Measurements from ENCODE around the gene UBE2D4. TPM values are rescaled to one million over a fixed set of nuclear protein-coding genes. Genes with fewer than 3 reads are reported as not detected.

UBE2D4 gene
- total RNA-seq, 1 experiment from 2014 or later, result 6.4 TPM

GRCh38 chr7:43884617-43885016, 41.6 kb upstream of the UBE2D4 start:
- no peak overlapping the region for H2BK12ac ChIP-seq (ENCODE audit: insufficient read length, low read depth, low read length)
- no CpG with 5 or more reads among the region's 4 CpGs for WGBS (ENCODE audit: extremely low coverage, insufficient read length, low lambda C conversion rate)

More at GRCh38 chr7:43884617-43885016, 41.6 kb upstream of the UBE2D4 start:
- Histone ChIP-seq H2AK5ac (ENCODE audit: insufficient read length, low read length) (no peak overlapping the region), H3K56ac (ENCODE audit: insufficient read length, low read depth, low read length) (no peak overlapping the region), H3K79me2 (ENCODE audit: insufficient read depth, low read length) (no peaks in the 10 kb centered on the region), H3K27ac (ENCODE audit: insufficient read length, low read depth, low read length) (no peak overlapping the region), H3K18ac (ENCODE audit: insufficient read length, low read depth, low read length) (no peak overlapping the region), H4K91ac (ENCODE audit: insufficient read length, low read depth, low read length) (no peak overlapping the region), H3K23ac (ENCODE audit: insufficient read length, low read depth, low read length) (no peak overlapping the region), H2BK5ac (ENCODE audit: insufficient read length, low read length) (no peak overlapping the region), H4K20me1 (ENCODE audit: control insufficient read depth, insufficient read depth, insufficient read length) (no peaks in the 10 kb centered on the region), H2AFZ (ENCODE audit: low read length) (no peak overlapping the region), H2BK15ac (ENCODE audit: low read depth, low read length) (no peak overlapping the region), H3K23me2 (ENCODE audit: insufficient read length, low read depth, low read length, poor library complexity, severe bottlenecking) (no peaks in the 10 kb centered on the region), H2BK20ac (ENCODE audit: low read depth, low read length, poor library complexity, severe bottlenecking) (no peak overlapping the region), H4K5ac (ENCODE audit: insufficient read length, low read depth, low read length) (no peak overlapping the region), H3K9me3 (ENCODE audit: control insufficient read depth, low read depth, low read length) (no peaks in the 10 kb centered on the region), H3K4ac (ENCODE audit: low read depth, low read length) (no peak overlapping the region), H3K9ac (ENCODE audit: extremely low read depth, insufficient read length, low read length) (no peak overlapping the region), H3K14ac (ENCODE audit: insufficient read depth, low read length) (no peak overlapping the region), H2BK120ac (ENCODE audit: low read depth, low read length, poor library complexity, severe bottlenecking) (no peak overlapping the region), H3K79me1 (ENCODE audit: insufficient read depth, low read depth, low read length, poor library complexity, severe bottlenecking) (no peaks in the 10 kb centered on the region), H3K27me3 (ENCODE audit: insufficient read depth, low read length) (no peaks in the 10 kb centered on the region), H3K4me2 (ENCODE audit: insufficient read depth, insufficient read length, low read length) (no peak overlapping the region), H4K8ac (replicated peaks; ENCODE audit: insufficient read length, low read depth, low read length) (no peak overlapping the region), H3K4me1 (ENCODE audit: insufficient read depth, low read length) (peaks cover 4% of the 10 kb centered on the region; the same call in 1 of the 2 replicates), H3T11ph (ENCODE audit: low read length) (no peak overlapping the region)
- DNase-seq, result no peak
- peaks cover 2 to 43% (median 17%) of the 10 kb centered on the region in 3 experiments; a peak in 5 of 7 replicates for H3K36me3 Mint-ChIP-seq (ENCODE audit: insufficient read depth in 1 of 3, low read depth in 3 of 3)
- H3K27ac Mint-ChIP-seq, result no peak overlapping the region
- TF ChIP-seq CTCF (conservative IDR thresholded peaks at IDR 0.05), result no peak
- no peaks in the 10 kb centered on the region; a peak in 1 of 5 replicates for H3K9me3 Mint-ChIP-seq
- no peak overlapping the region for H3K4me3 Mint-ChIP-seq
- H3K4me1 Mint-ChIP-seq, result peaks cover 10 to 16% of the 10 kb centered on the region in 2 experiments
- no peaks in the 10 kb centered on the region for H3K27me3 Mint-ChIP-seq (ENCODE audit: low read depth)
